Measurements from ENCODE around the gene DDT. TPM values are rescaled to one million over a fixed set of nuclear protein-coding genes. Genes with fewer than 3 reads are reported as not detected.
"Not testable (repeated sequence)": the region's sequence is repeated elsewhere in the genome, so short reads cannot be mapped to it uniquely, and the experiment has no call there.

DDT gene
- total RNA-seq, 1 experiment from 2014 or later: 137 TPM

- intact Hi-C loops (cut with micrococcal nuclease; ENCODE audit: unreplicated experiment); CTCF ChIA-PET; H3K27me3 ChIP-seq (ENCODE audit: control insufficient read depth, insufficient read depth, low read length); H3K36me3 ChIP-seq (ENCODE audit: control insufficient read depth, insufficient read depth, low read length); POLR2A ChIA-PET; BruUV-seq (replicated peaks); H3K4me1 ChIP-seq (ENCODE audit: control insufficient read depth, insufficient read depth, low read length); in situ Hi-C loops (cut with HindIII; ENCODE audit: low pct_unique_long_range_greater_than_20kb, low sequenced_read_pairs); H3K27ac ChIP-seq (ENCODE audit: low read length); H3K4me3 ChIP-seq (ENCODE audit: low read depth in 2 of 2, low read length in 2 of 2); H3K9me3 ChIP-seq (ENCODE audit: control insufficient read depth, insufficient read depth, low read depth, low read length): not testable (repeated sequence)
- TF ChIP-seq, protein P1, sequence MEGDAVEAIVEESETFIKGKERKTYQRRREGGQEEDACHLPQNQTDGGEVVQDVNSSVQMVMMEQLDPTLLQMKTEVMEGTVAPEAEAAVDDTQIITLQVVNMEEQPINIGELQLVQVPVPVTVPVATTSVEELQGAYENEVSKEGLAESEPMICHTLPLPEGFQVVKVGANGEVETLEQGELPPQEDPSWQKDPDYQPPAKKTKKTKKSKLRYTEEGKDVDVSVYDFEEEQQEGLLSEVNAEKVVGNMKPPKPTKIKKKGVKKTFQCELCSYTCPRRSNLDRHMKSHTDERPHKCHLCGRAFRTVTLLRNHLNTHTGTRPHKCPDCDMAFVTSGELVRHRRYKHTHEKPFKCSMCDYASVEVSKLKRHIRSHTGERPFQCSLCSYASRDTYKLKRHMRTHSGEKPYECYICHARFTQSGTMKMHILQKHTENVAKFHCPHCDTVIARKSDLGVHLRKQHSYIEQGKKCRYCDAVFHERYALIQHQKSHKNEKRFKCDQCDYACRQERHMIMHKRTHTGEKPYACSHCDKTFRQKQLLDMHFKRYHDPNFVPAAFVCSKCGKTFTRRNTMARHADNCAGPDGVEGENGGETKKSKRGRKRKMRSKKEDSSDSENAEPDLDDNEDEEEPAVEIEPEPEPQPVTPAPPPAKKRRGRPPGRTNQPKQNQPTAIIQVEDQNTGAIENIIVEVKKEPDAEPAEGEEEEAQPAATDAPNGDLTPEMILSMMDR (IDR thresholded peaks at IDR 0.05): peak; percentile 73
- DNase-seq (ENCODE audit: low read depth, low spot score) (peak; percentile 42), ATAC-seq (peak; percentile 71; the same call in 1 of the 2 replicates)
Observed at GRCh38 chr22:23956301-23956900, 17.8 kb downstream of the DDT start.

DNA sequence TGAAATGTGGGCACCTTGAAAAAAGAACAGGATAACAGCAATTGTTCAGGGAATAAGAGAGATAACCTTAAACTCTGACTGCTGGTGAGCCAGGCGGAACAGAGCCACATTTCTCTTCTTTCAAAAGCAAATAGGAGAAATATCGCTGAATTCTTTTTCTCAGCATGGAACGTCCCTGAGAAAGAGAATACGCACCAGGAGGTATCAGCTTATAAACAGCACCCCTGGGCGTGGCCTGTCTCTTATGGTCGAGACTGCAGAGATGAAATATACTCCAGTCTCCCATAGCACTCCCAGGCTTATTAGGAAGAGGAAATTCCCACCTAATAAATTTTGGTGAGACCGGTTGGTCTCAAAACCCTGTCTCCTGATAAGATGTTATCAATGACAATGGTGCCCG, 18.4 kb downstream of the DDT start:
- CTCF ChIA-PET; ATAC-seq; H3K4me3 ChIP-seq (ENCODE audit: low read depth in 2 of 2, low read length in 2 of 2); H3K27me3 ChIP-seq (ENCODE audit: control insufficient read depth, insufficient read depth, low read length); POLR2A ChIA-PET; H3K9me3 ChIP-seq (ENCODE audit: control insufficient read depth, insufficient read depth, low read depth, low read length); H3K36me3 ChIP-seq (ENCODE audit: control insufficient read depth, insufficient read depth, low read length); BruUV-seq (replicated peaks); H3K4me1 ChIP-seq (ENCODE audit: control insufficient read depth, insufficient read depth, low read length); intact Hi-C loops (cut with micrococcal nuclease; ENCODE audit: unreplicated experiment); DNase-seq (ENCODE audit: low read depth, low spot score); H3K27ac ChIP-seq (ENCODE audit: low read length); in situ Hi-C loops (cut with HindIII; ENCODE audit: low pct_unique_long_range_greater_than_20kb, low sequenced_read_pairs): not testable (repeated sequence)

GRCh38 chr22:23954991-23955305, 19.3 kb downstream of the DDT start:
- POLR2A ChIA-PET; intact Hi-C loops (cut with micrococcal nuclease; ENCODE audit: unreplicated experiment); CTCF ChIA-PET; H3K27ac ChIP-seq (ENCODE audit: low read length); H3K27me3 ChIP-seq (ENCODE audit: control insufficient read depth, insufficient read depth, low read length); H3K4me1 ChIP-seq (ENCODE audit: control insufficient read depth, insufficient read depth, low read length); H3K36me3 ChIP-seq (ENCODE audit: control insufficient read depth, insufficient read depth, low read length); ATAC-seq; in situ Hi-C loops (cut with HindIII; ENCODE audit: low pct_unique_long_range_greater_than_20kb, low sequenced_read_pairs); H3K4me3 ChIP-seq (ENCODE audit: low read depth in 2 of 2, low read length in 2 of 2); DNase-seq (ENCODE audit: low read depth, low spot score); BruUV-seq (replicated peaks); H3K9me3 ChIP-seq (ENCODE audit: control insufficient read depth, insufficient read depth, low read depth, low read length): not testable (repeated sequence)

- H3K27ac ChIP-seq (ENCODE audit: low read length); ATAC-seq; BruUV-seq (replicated peaks); CTCF ChIA-PET; H3K9me3 ChIP-seq (ENCODE audit: control insufficient read depth, insufficient read depth, low read depth, low read length); H3K27me3 ChIP-seq (ENCODE audit: control insufficient read depth, insufficient read depth, low read length); DNase-seq (ENCODE audit: low read depth, low spot score); in situ Hi-C loops (cut with HindIII; ENCODE audit: low pct_unique_long_range_greater_than_20kb, low sequenced_read_pairs); intact Hi-C loops (cut with micrococcal nuclease; ENCODE audit: unreplicated experiment); H3K4me3 ChIP-seq (ENCODE audit: low read depth in 2 of 2, low read length in 2 of 2); H3K4me1 ChIP-seq (ENCODE audit: control insufficient read depth, insufficient read depth, low read length); POLR2A ChIA-PET; H3K36me3 ChIP-seq (ENCODE audit: control insufficient read depth, insufficient read depth, low read length): not testable (repeated sequence)
Observed at GRCh38 chr22:23954193-23954990, 19.8 kb downstream of the DDT start.

- H3K36me3 ChIP-seq (ENCODE audit: control insufficient read depth, insufficient read depth, low read length); POLR2A ChIA-PET; BruUV-seq (replicated peaks); H3K4me3 ChIP-seq (ENCODE audit: low read depth in 2 of 2, low read length in 2 of 2); H3K27ac ChIP-seq (ENCODE audit: low read length); ATAC-seq; CTCF ChIA-PET; H3K27me3 ChIP-seq (ENCODE audit: control insufficient read depth, insufficient read depth, low read length); H3K9me3 ChIP-seq (ENCODE audit: control insufficient read depth, insufficient read depth, low read depth, low read length); in situ Hi-C loops (cut with HindIII; ENCODE audit: low pct_unique_long_range_greater_than_20kb, low sequenced_read_pairs); DNase-seq (ENCODE audit: low read depth, low spot score); H3K4me1 ChIP-seq (ENCODE audit: control insufficient read depth, insufficient read depth, low read length); intact Hi-C loops (cut with micrococcal nuclease; ENCODE audit: unreplicated experiment): not testable (repeated sequence)
Observed at GRCh38 chr22:23953485-23953884, 20.8 kb downstream of the DDT start.

DNA sequence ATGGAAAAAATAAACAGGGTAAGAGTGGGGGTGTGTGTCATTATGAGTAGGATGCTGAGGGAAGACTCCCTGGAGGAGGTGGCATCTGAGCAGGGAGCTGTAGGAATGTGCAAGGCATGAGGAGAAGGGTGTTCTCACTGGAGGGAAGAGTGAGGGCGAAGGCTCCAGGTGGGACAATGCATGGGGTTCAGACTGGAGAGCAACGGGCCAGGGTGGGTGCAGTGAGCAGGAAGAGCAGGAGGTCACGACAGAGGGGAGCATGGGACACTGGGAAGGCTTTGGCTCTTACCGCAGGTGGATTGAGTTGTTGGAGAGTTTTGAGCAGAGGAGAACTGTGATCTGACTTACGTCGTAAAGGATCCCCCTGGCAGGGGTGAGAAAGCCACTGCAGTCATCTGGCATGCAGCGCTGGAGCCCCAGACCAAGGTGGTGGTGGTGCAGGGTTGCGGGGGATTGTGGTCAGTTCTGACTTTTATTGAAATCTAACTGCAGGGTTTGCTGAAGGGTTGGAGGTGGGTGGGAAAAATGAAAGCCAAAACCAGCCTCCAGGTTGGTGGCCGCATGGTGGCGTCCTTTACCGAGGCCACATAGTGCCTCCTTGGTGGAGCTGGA, 21.3 kb downstream of the DDT start:
- POLR2A ChIA-PET; H3K27me3 ChIP-seq (ENCODE audit: control insufficient read depth, insufficient read depth, low read length); H3K27ac ChIP-seq (ENCODE audit: low read length); H3K36me3 ChIP-seq (ENCODE audit: control insufficient read depth, insufficient read depth, low read length); BruUV-seq (replicated peaks); CTCF ChIA-PET; H3K9me3 ChIP-seq (ENCODE audit: control insufficient read depth, insufficient read depth, low read depth, low read length); H3K4me1 ChIP-seq (ENCODE audit: control insufficient read depth, insufficient read depth, low read length); H3K4me3 ChIP-seq (ENCODE audit: low read depth in 2 of 2, low read length in 2 of 2); intact Hi-C loops (cut with micrococcal nuclease; ENCODE audit: unreplicated experiment); DNase-seq (ENCODE audit: low read depth, low spot score); in situ Hi-C loops (cut with HindIII; ENCODE audit: low pct_unique_long_range_greater_than_20kb, low sequenced_read_pairs); ATAC-seq: not testable (repeated sequence)

- H3K27ac ChIP-seq (ENCODE audit: low read length); intact Hi-C loops (cut with micrococcal nuclease; ENCODE audit: unreplicated experiment); CTCF ChIA-PET; in situ Hi-C loops (cut with HindIII; ENCODE audit: low pct_unique_long_range_greater_than_20kb, low sequenced_read_pairs); H3K9me3 ChIP-seq (ENCODE audit: control insufficient read depth, insufficient read depth, low read depth, low read length); H3K4me3 ChIP-seq (ENCODE audit: low read depth in 2 of 2, low read length in 2 of 2); H3K4me1 ChIP-seq (ENCODE audit: control insufficient read depth, insufficient read depth, low read length); POLR2A ChIA-PET; H3K36me3 ChIP-seq (ENCODE audit: control insufficient read depth, insufficient read depth, low read length); H3K27me3 ChIP-seq (ENCODE audit: control insufficient read depth, insufficient read depth, low read length); BruUV-seq (replicated peaks); DNase-seq (ENCODE audit: low read depth, low spot score): not testable (repeated sequence)
- ATAC-seq: peak; percentile 68; the same call in 1 of the 2 replicates
Observed at GRCh38 chr22:23951383-23951782, 22.9 kb downstream of the DDT start.
